HEK293 (cell line): ENCODE measurements around the gene DNAJB2.

Experiments used
- AEBP2 ChIP-seq: fragments of 450-650 bp; formaldehyde crosslinking; IDR thresholded peaks from 2 replicates; pipeline ENCODE4 v1.5.1; 2016; ENCODE audit warnings: missing biosample characterization, missing genetic modification characterization, borderline replicate concordance
- BCL11B ChIP-seq: fragments of 450-650 bp; formaldehyde crosslinking; IDR thresholded peaks from 2 replicates; pipeline ENCODE4 v1.5.1; 2016; ENCODE audit warnings: low read depth, missing biosample characterization, missing genetic modification characterization
- ELK4 ChIP-seq: IDR thresholded peaks from 2 replicates; pipeline ENCODE4 v1.6.1; 2011; ENCODE audit warnings: mild to moderate bottlenecking, low read depth, low read length, borderline replicate concordance
- GLIS1 ChIP-seq: fragments of 450-650 bp; formaldehyde crosslinking; IDR thresholded peaks from 2 replicates; pipeline ENCODE4 v1.5.1; 2016; ENCODE audit warnings: missing biosample characterization, missing genetic modification characterization
- GLIS2 ChIP-seq: fragments of 450-650 bp; formaldehyde crosslinking; IDR thresholded peaks from 2 replicates; pipeline ENCODE4 v1.5.1; 2016; ENCODE audit warnings: missing biosample characterization, missing genetic modification characterization
- INSM2 ChIP-seq: fragments of 450-650 bp; formaldehyde crosslinking; IDR thresholded peaks from 2 replicates; pipeline ENCODE4 v1.5.1; 2016; ENCODE audit warnings: missing biosample characterization, missing genetic modification characterization
- MYNN ChIP-seq: fragments of 450-650 bp; formaldehyde crosslinking; IDR thresholded peaks from 2 replicates; pipeline ENCODE4 v1.5.1; 2016; ENCODE audit warnings: missing biosample characterization, missing genetic modification characterization, borderline replicate concordance
- OSR2 ChIP-seq: fragments of 450-650 bp; formaldehyde crosslinking; IDR thresholded peaks from 2 replicates; pipeline ENCODE4 v1.5.1; 2016; ENCODE audit warnings: missing biosample characterization, missing genetic modification characterization
- PRDM2 ChIP-seq: fragments of 450-650 bp; formaldehyde crosslinking; IDR thresholded peaks from 2 replicates; pipeline ENCODE4 v1.5.1; 2016; ENCODE audit warnings: missing biosample characterization, missing genetic modification characterization, borderline replicate concordance
- SCRT1 ChIP-seq: fragments of 450-650 bp; formaldehyde crosslinking; IDR thresholded peaks from 2 replicates; pipeline ENCODE4 v1.5.1; 2016; ENCODE audit warnings: missing biosample characterization, missing genetic modification characterization, borderline replicate concordance
- SP2 ChIP-seq: fragments of 450-650 bp; formaldehyde crosslinking; IDR thresholded peaks from 2 replicates; pipeline ENCODE4 v1.5.1; 2016; ENCODE audit warnings: missing biosample characterization, missing genetic modification characterization
- SP3 ChIP-seq: fragments of 450-650 bp; formaldehyde crosslinking; IDR thresholded peaks from 2 replicates; pipeline ENCODE4 v1.5.1; 2016; ENCODE audit warnings: missing biosample characterization, missing genetic modification characterization
- SP7 ChIP-seq: fragments of 450-650 bp; formaldehyde crosslinking; IDR thresholded peaks from 2 replicates; pipeline ENCODE4 v1.5.1; 2016; ENCODE audit warnings: missing biosample characterization, missing genetic modification characterization
- ZBTB26 ChIP-seq: fragments of 450-650 bp; formaldehyde crosslinking; optimal IDR thresholded peaks from 2 replicates; pipeline ENCODE3; 2016; ENCODE audit warnings: missing biosample characterization, mild to moderate bottlenecking, missing genetic modification characterization
- ZBTB8A ChIP-seq: fragments of 450-650 bp; formaldehyde crosslinking; IDR thresholded peaks from 2 replicates; pipeline ENCODE4 v1.5.1; 2016; ENCODE audit warnings: missing biosample characterization, missing genetic modification characterization
- ZFHX2 ChIP-seq: fragments of 450-650 bp; formaldehyde crosslinking; conservative IDR thresholded peaks from 2 replicates; pipeline ENCODE4 v1.5.1; 2016; ENCODE audit warnings: missing biosample characterization, missing genetic modification characterization
- ZNF132 ChIP-seq: fragments of 450-650 bp; formaldehyde crosslinking; IDR thresholded peaks from 2 replicates; pipeline ENCODE4 v1.5.1; 2017; ENCODE audit warnings: missing biosample characterization, missing genetic modification characterization, borderline replicate concordance
- ZNF146 ChIP-seq: fragments of 450-650 bp; formaldehyde crosslinking; IDR thresholded peaks from 2 replicates; pipeline ENCODE4 v1.5.1; 2016; ENCODE audit warnings: missing biosample characterization, missing genetic modification characterization
- ZNF174 ChIP-seq: fragments of 450-650 bp; formaldehyde crosslinking; IDR thresholded peaks from 2 replicates; pipeline ENCODE4 v1.5.0; 2017; ENCODE audit warnings: missing biosample characterization, mild to moderate bottlenecking, missing genetic modification characterization
- ZNF501 ChIP-seq: fragments of 450-650 bp; formaldehyde crosslinking; IDR thresholded peaks from 2 replicates; pipeline ENCODE4 v1.5.1; 2016; ENCODE audit warnings: missing biosample characterization, missing genetic modification characterization
- ZNF549 ChIP-seq: fragments of 450-650 bp; IDR thresholded peaks from 2 replicates; pipeline ENCODE4 v1.5.1; 2018; ENCODE audit warnings: missing biosample characterization, missing genetic modification characterization, mild to moderate bottlenecking, inconsistent platforms, moderate library complexity
- ZNF560 ChIP-seq: fragments of 450-650 bp; formaldehyde crosslinking; IDR thresholded peaks from 2 replicates; pipeline ENCODE4 v1.5.1; 2017; ENCODE audit warnings: missing biosample characterization, missing genetic modification characterization, borderline replicate concordance
- ZNF610 ChIP-seq: fragments of 450-650 bp; formaldehyde crosslinking; IDR thresholded peaks from 2 replicates; pipeline ENCODE4 v1.5.1; 2016; ENCODE audit warnings: missing biosample characterization, missing genetic modification characterization, borderline replicate concordance
- ZNF692 ChIP-seq: fragments of 450-650 bp; formaldehyde crosslinking; IDR thresholded peaks from 2 replicates; pipeline ENCODE4 v1.5.1; 2016; ENCODE audit warnings: missing biosample characterization, missing genetic modification characterization

Gene DNAJB2

GRCh38 chr2:219279151-219279915, at the start of gene DNAJB2 (continued):
- TF ChIP-seq PRDM2 (tag by site-specific recombination) (no peak), ZNF146 (tag by site-specific recombination) (no peak), ZBTB26 (tag by site-specific recombination) (peak; percentile 77), ZNF174 (tag by site-specific recombination) (no peak), ZNF610 (tag by site-specific recombination) (0 out of 2 replicates have a peak, but pooled peaks have one; percentile 28), GLIS1 (tag by site-specific recombination) (peak; percentile 82), ZNF692 (peak; percentile 37; the same call in 1 of the 2 replicates), SP2 (peak; percentile 86), GLIS2 (tag by site-specific recombination) (peak; percentile 84), ZFHX2 (tag by site-specific recombination) (peak; percentile 68), SP7 (peak; percentile 86), ZBTB8A (tag by site-specific recombination) (peak; percentile 48), ZNF132 (no peak), AEBP2 (no peak), ELK4 (no peak), OSR2 (tag by site-specific recombination) (peak; percentile 54; the same call in 1 of the 2 replicates), MYNN (tag by site-specific recombination) (peak; percentile 21; the same call in 1 of the 2 replicates), SCRT1 (no peak), ZNF560 (tag by site-specific recombination) (no peak), SP3 (peak; percentile 90), ZNF501 (tag by site-specific recombination) (no peak), ZNF549 (no peak), BCL11B (tag by site-specific recombination) (no peak), INSM2 (tag by site-specific recombination) (peak; percentile 59; the same call in 1 of the 2 replicates)
